Keratinocyte (primary cell): ENCODE results near the gene PIK3C3. TPM values are rescaled to one million over a fixed set of nuclear protein-coding genes. Genes with fewer than 3 reads are reported as not detected.

Experiments used
- DNase-seq: peaks from one replicate; pipeline ENCODE4 v3.0.0-alpha.2; 2011; ENCODE audit warnings: low read depth, missing footprints, low spot score
- FAIRE-seq: peaks from 2 replicates; lab custom pipeline; 2011; peaks lifted over from hg19 to GRCh38; lab: Jason Lieb, UNC
- H2AFZ ChIP-seq: 2 replicates; pipeline ENCODE4 v1.6.0; 2012; ENCODE audit warnings: low read length, control low read depth, inconsistent platforms; ENCODE audit not compliant: control insufficient read depth
- H3K27ac ChIP-seq: 2 replicates; pipeline ENCODE4 v1.5.1; 2011; ENCODE audit warnings: low read length; ENCODE audit not compliant: control insufficient read depth, insufficient read depth
- H3K27me3 ChIP-seq: 3 replicates; pipeline ENCODE4 v1.6.0; 2011; ENCODE audit warnings: low read length; ENCODE audit not compliant: control insufficient read depth, insufficient read depth; ENCODE audit errors: extremely low read depth
- H3K36me3 ChIP-seq, 2 experiments: 2 replicates in 1 of 2; 3 replicates in 1 of 2; pipeline ENCODE4 v1.5.1; 2011; ENCODE audit warnings: low read length in 2 of 2, mild to moderate bottlenecking in 1 of 2; ENCODE audit not compliant: control insufficient read depth in 2 of 2, insufficient read depth in 2 of 2; ENCODE audit errors: extremely low read depth in 1 of 2
- H3K4me1 ChIP-seq: 3 replicates; pipeline ENCODE4 v1.5.1; 2011; ENCODE audit warnings: low read length; ENCODE audit not compliant: control insufficient read depth, insufficient read depth; ENCODE audit errors: extremely low read depth
- H3K4me2 ChIP-seq: 3 replicates; pipeline ENCODE4 v1.6.0; 2011; ENCODE audit warnings: low read depth, low read length; ENCODE audit not compliant: control insufficient read depth, insufficient read depth; ENCODE audit errors: extremely low read depth
- H3K4me3 ChIP-seq, 3 experiments: fragments of 200-600 bp in 1 of 3; sonication (generic) in 1 of 3; 2 replicates in 2 of 3; 3 replicates in 1 of 3; pipeline ENCODE4 v1.5.1; 2011 to 2016; ENCODE audit warnings: low read length in 3 of 3, mild to moderate bottlenecking in 3 of 3, control low read depth in 2 of 3, inconsistent platforms in 1 of 3, low read depth in 1 of 3, mixed read lengths in 1 of 3, mixed run types in 1 of 3, moderate library complexity in 1 of 3; ENCODE audit not compliant: control insufficient read depth in 2 of 3, insufficient read depth in 2 of 3; ENCODE audit errors: extremely low read depth in 1 of 3
- H3K79me2 ChIP-seq: 2 replicates; pipeline ENCODE4 v1.6.0; 2012; ENCODE audit warnings: low read length; ENCODE audit not compliant: control insufficient read depth, insufficient read depth
- H3K9ac ChIP-seq: 3 replicates; pipeline ENCODE4 v1.6.0; 2011; ENCODE audit warnings: low read length; ENCODE audit not compliant: control insufficient read depth, insufficient read depth; ENCODE audit errors: extremely low read depth
- H3K9me1 ChIP-seq: 3 replicates; pipeline ENCODE4 v1.6.0; 2011; ENCODE audit warnings: low read length; ENCODE audit not compliant: control insufficient read depth, insufficient read depth; ENCODE audit errors: extremely low read depth
- H3K9me3 ChIP-seq: 2 replicates; pipeline ENCODE4 v1.5.1; 2012; ENCODE audit warnings: low read depth, low read length; ENCODE audit not compliant: control insufficient read depth
- H4K20me1 ChIP-seq: 3 replicates; pipeline ENCODE4 v1.6.0; 2011; ENCODE audit warnings: low read length; ENCODE audit not compliant: control insufficient read depth, insufficient read depth; ENCODE audit errors: extremely low read depth
- CTCF ChIP-seq, 3 experiments: IDR thresholded peaks in 1 of 3; conservative IDR thresholded peaks in 1 of 3; optimal IDR thresholded peaks in 1 of 3; 2 replicates in 2 of 3; 3 replicates in 1 of 3; pipeline versions ENCODE3 to v1.5.1; 2011; ENCODE audit warnings: low read length in 3 of 3, mild to moderate bottlenecking in 3 of 3, moderate library complexity in 2 of 3, control low read depth in 1 of 3, inconsistent platforms in 1 of 3; ENCODE audit not compliant: insufficient read depth in 2 of 3; ENCODE audit errors: extremely low read depth in 1 of 3
- EZH2 ChIP-seq: IDR thresholded peaks from one replicate; pipeline ENCODE4 v1.6.1; 2012; ENCODE audit warnings: inconsistent platforms, mild to moderate bottlenecking, low read length, moderate library complexity
- dilution Hi-C: fragments of 300-500 bp; cut with MboI; formaldehyde crosslinking; loops from one replicate; pipeline ENCODE4 v1.7.0; 2020; ENCODE audit warnings: low sequenced_read_pairs; ENCODE audit not compliant: extremely low pct_ligation_motif_present
- polyA plus RNA-seq, 5 experiments: library from polyadenylated mRNA; depleted of rRNA in 3 of 5; stranded (reverse) in 3 of 5; stranded (forward) in 1 of 5; unstranded in 1 of 5; fragments of >200 nt; gene quantifications; 1 replicate in 1 of 5; 2 replicates in 3 of 5; 3 replicates in 1 of 5; pipeline versions ENCODE4 v1.2.1 to v1.2.3, GENCODE V29; 2011 to 2012; ENCODE audit warnings: missing spikeins in 2 of 5, low read depth in 1 of 5, low replicate concordance in 1 of 5

PIK3C3 gene
- polyA plus RNA-seq, 1 donor (not counting 4 experiments of a cell fraction or from before 2014, with no cell fraction given) = 65.0 TPM

- H3K9ac ChIP-seq = no peak overlapping the region
- H3K4me3 ChIP-seq = no peak overlapping the region
- no peaks in the 10 kb centered on the region for H3K9me3 ChIP-seq
- no peaks in the 10 kb centered on the region for H3K27me3 ChIP-seq
- no peaks in the 10 kb centered on the region for H3K4me1 ChIP-seq
- no peak overlapping the region for H3K27ac ChIP-seq
- no peaks in the 10 kb centered on the region for H3K9me1 ChIP-seq
- H3K36me3 ChIP-seq = peaks cover 7 to 23% of the 10 kb centered on the region in 2 experiments
- H2AFZ ChIP-seq = no peak overlapping the region
- dilution Hi-C loops = no loop called here
- TF ChIP-seq CTCF (optimal IDR thresholded peaks at IDR 0.05 in 1 of 3, IDR thresholded peaks at IDR 0.05 in 1 of 3, conservative IDR thresholded peaks at IDR 0.05 in 1 of 3; ENCODE audit: extremely low read depth in 1 of 3, insufficient read depth in 2 of 3, low read length in 3 of 3) = no peak
- TF ChIP-seq EZH2 = no peak
- H3K79me2 ChIP-seq = no peaks in the 10 kb centered on the region
- DNase-seq (no peak), FAIRE-seq (no peak)
- no peaks in the 10 kb centered on the region for H4K20me1 ChIP-seq
- H3K4me2 ChIP-seq = no peak overlapping the region
Measured at GRCh38 chr18:42032447-42032846, 77.4 kb downstream of the PIK3C3 start.

- TF ChIP-seq EZH2 (no peak), CTCF (optimal IDR thresholded peaks at IDR 0.05 in 1 of 3, IDR thresholded peaks at IDR 0.05 in 1 of 3, conservative IDR thresholded peaks at IDR 0.05 in 1 of 3; ENCODE audit: extremely low read depth in 1 of 3, insufficient read depth in 2 of 3, low read length in 3 of 3) (no peak)
- Histone ChIP-seq H3K4me3 (no peak overlapping the region), H3K4me2 (no peak overlapping the region), H3K9ac (no peak overlapping the region), H2AFZ (no peak overlapping the region), H3K79me2 (no peaks in the 10 kb centered on the region), H3K36me3 (peaks cover 7 to 23% of the 10 kb centered on the region in 2 experiments), H3K4me1 (no peaks in the 10 kb centered on the region), H3K27me3 (no peaks in the 10 kb centered on the region), H3K9me1 (no peaks in the 10 kb centered on the region), H3K9me3 (no peaks in the 10 kb centered on the region), H4K20me1 (no peaks in the 10 kb centered on the region), H3K27ac (no peak overlapping the region)
- dilution Hi-C loops = no loop called here
- FAIRE-seq (no peak), DNase-seq (no peak)
Measured at GRCh38 chr18:42033137-42033810, 78.2 kb downstream of the PIK3C3 start.
